ENCODE results near the gene MMP23B. TPM values are rescaled to one million over a fixed set of nuclear protein-coding genes. Genes with fewer than 3 reads are reported as not detected.

The MMP23B gene
- total and polyA plus RNA-seq, 2 of the 8 experiments (the other 6 are each of a cell fraction or from before 2014, with no cell fraction given) = 9.2 to 14.6 TPM

- no peaks in the 10 kb centered on the region; the same call in 1 of the 2 replicates for H3K23me2 ChIP-seq (ENCODE audit: low read depth, low read length)
- H2BK5ac ChIP-seq (ENCODE audit: low read depth, low read length) = no peak overlapping the region; the same call in 1 of the 2 replicates
- no peak overlapping the region for H2BK20ac ChIP-seq (ENCODE audit: low read length)
- H2AFZ ChIP-seq (ENCODE audit: low read length) = no peak overlapping the region
- POLR2A ChIA-PET (ENCODE audit: partially characterized antibody) = interaction anchor here (1.7 kb wide), 1 partner anchor 8 kb away, joined by 4 read pairs; the partner anchor contains the start of gene MIB2
- H3K27ac ChIP-seq (ENCODE audit: low read depth, low read length) = no peak overlapping the region
- no peak overlapping the region for H4K8ac ChIP-seq (ENCODE audit: extremely low read depth, insufficient read depth, low read length)
- no peak overlapping the region for H3K4me2 ChIP-seq (ENCODE audit: insufficient read depth in 1 of 2, low read depth in 2 of 2, low read length in 2 of 2)
- no peak overlapping the region for H2BK15ac ChIP-seq (ENCODE audit: low read length)
- no peak overlapping the region for H3K4ac ChIP-seq (replicated peaks; ENCODE audit: insufficient read length, low read depth, low read length)
- H3K36me3 ChIP-seq (ENCODE audit: control insufficient read depth in 2 of 4, insufficient read depth in 4 of 4, low read length in 3 of 4) = no peaks in the 10 kb centered on the region
- WGBS, 2 experiments (ENCODE audit: extremely low coverage in 1 of 2, insufficient coverage in 1 of 2, insufficient read length in 1 of 2, insufficient replicate concordance in 2 of 2, low coverage in 1 of 2, low lambda C conversion rate in 2 of 2, missing lambda C conversion rate in 1 of 2) = 93% methylated on average over 24 of the region's 51 CpGs; no CpG with 5 or more reads in 1 of the 2 experiments
- peaks cover 0 to 18% of the 10 kb centered on the region in 2 experiments for H4K20me1 ChIP-seq (replicated peaks in 1 of 2; ENCODE audit: control insufficient read depth in 1 of 2, insufficient read depth in 2 of 2, low read length in 2 of 2)
- no peak overlapping the region for H3K9ac ChIP-seq (replicated peaks in 1 of 4; ENCODE audit: extremely low read depth in 1 of 4, low read depth in 3 of 4, low read length in 3 of 4)
- no peak for FAIRE-seq
- H3K14ac ChIP-seq (ENCODE audit: insufficient read length) = no peak overlapping the region
- no peak overlapping the region for H4K5ac ChIP-seq (ENCODE audit: insufficient read length, low read depth, low read length)
- no peaks in the 10 kb centered on the region for H3K9me3 ChIP-seq (ENCODE audit: insufficient read depth in 2 of 2, low read depth in 1 of 2, low read length in 1 of 2)
- H3K79me2 ChIP-seq (ENCODE audit: control insufficient read depth in 1 of 2, insufficient read depth in 2 of 2, low read length in 2 of 2) = no peaks in the 10 kb centered on the region
- no peak overlapping the region for H3K56ac ChIP-seq (replicated peaks; ENCODE audit: insufficient read length, low read depth, low read length)
- H3K18ac ChIP-seq (ENCODE audit: extremely low read depth, low read length) = no peak overlapping the region
- CTCF ChIA-PET (ENCODE audit: partially characterized antibody) = interaction anchor here (1.0 kb wide), 1 partner anchor 27 kb away, joined by 4 read pairs; no protein-coding TSS in a partner anchor
- H3K23ac ChIP-seq (ENCODE audit: insufficient read length) = no peak overlapping the region
- H2BK120ac ChIP-seq (replicated peaks; ENCODE audit: low read depth, low read length) = no peak overlapping the region
- no peak overlapping the region for H2BK12ac ChIP-seq (ENCODE audit: low read depth, low read length)
- no peak overlapping the region for H3K4me3 ChIP-seq (ENCODE audit: extremely low read depth in 1 of 4, insufficient read depth in 2 of 4, low read depth in 3 of 4, low read length in 4 of 4)
- H3K79me1 ChIP-seq (ENCODE audit: low read depth, low read length) = no peaks in the 10 kb centered on the region; the same call in none of the 2 replicates
- H4K91ac ChIP-seq (replicated peaks; ENCODE audit: insufficient read length, low read length) = no peak overlapping the region
- H3K4me1 ChIP-seq (replicated peaks in 1 of 4; ENCODE audit: control insufficient read depth in 3 of 4, insufficient read depth in 4 of 4, low read length in 3 of 4) = peaks cover 0 to 6% (median 1%) of the 10 kb centered on the region in 4 experiments; a peak in 3 of 7 replicates
- no peak for DNase-seq (ENCODE audit: low read depth in 1 of 2, low spot score in 2 of 2)
- no peak overlapping the region for H2AK5ac ChIP-seq (ENCODE audit: low read depth, low read length)
- H3K27me3 ChIP-seq (replicated peaks in 1 of 4; ENCODE audit: control insufficient read depth in 3 of 4, extremely low read depth in 1 of 4, insufficient read depth in 3 of 4, low read length in 3 of 4) = no peaks in the 10 kb centered on the region
- TF ChIP-seq RNF2 (IDR thresholded peaks at IDR 0.05; ENCODE audit: borderline replicate concordance, low read depth, low read length, missing control alignments, poor library complexity, severe bottlenecking) (no peak), CHD1 (IDR thresholded peaks at IDR 0.05; ENCODE audit: low read depth, low read length) (no peak), BACH1 (IDR thresholded peaks at IDR 0.05; ENCODE audit: low read length) (no peak), RAD21 (IDR thresholded peaks at IDR 0.05 in 1 of 2, conservative IDR thresholded peaks at IDR 0.05 in 1 of 2; ENCODE audit: low read depth in 2 of 2, low read length in 2 of 2) (no peak), SAP30 (IDR thresholded peaks at IDR 0.05; ENCODE audit: insufficient read depth, insufficient replicate concordance, low read length) (no peak), HDAC2 (IDR thresholded peaks at IDR 0.05; ENCODE audit: borderline replicate concordance in 1 of 2, low read depth in 2 of 2, low read length in 2 of 2) (no peak), CTBP2 (IDR thresholded peaks at IDR 0.05; ENCODE audit: borderline replicate concordance, insufficient read depth, insufficient read length, low read length) (no peak), MAX (IDR thresholded peaks at IDR 0.05) (no peak), KDM1A (IDR thresholded peaks at IDR 0.05; ENCODE audit: borderline replicate concordance, low read length) (no peak), SUZ12 (IDR thresholded peaks at IDR 0.05; ENCODE audit: low read length) (no peak)
Measured at GRCh38 chr1:1623631-1624442, 8.1 kb upstream of the MMP23B start.
